ENCODE measurements around the gene RPS6KC1. TPM values are rescaled to one million over a fixed set of nuclear protein-coding genes. Genes with fewer than 3 reads are reported as not detected.
A peak's percentile ranks its signal among the peaks of the same experiment; 100 is the strongest.

The RPS6KC1 gene
- total and polyA plus RNA-seq, 2 of the 4 experiments (the other 2 are of a cell fraction), result 7.9 to 23.7 TPM

DNA sequence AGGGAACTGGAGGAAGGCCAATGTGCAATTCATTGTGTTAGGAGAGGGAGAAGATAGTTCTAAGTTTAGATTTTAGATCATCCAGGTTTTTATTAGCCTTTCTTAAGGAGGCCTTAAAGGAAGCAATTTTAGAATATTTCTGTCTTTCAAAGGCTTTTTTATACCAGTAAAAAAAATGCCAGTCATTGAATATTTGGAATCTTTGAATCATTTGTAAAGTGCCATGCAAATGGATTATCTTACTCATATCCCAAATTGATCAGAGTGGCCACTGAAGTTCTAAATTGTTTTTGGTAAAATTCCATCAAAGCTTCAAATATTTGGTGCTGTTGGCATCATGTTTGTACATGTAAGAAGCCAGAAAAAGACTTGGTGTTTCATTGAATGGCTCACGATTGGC lies 244.8 kb downstream of the RPS6KC1 start:
- Histone ChIP-seq H3K36me3 (ENCODE audit: control insufficient read depth, insufficient read depth, low read length) (no peaks in the 10 kb centered on the region), H3K27me3 (ENCODE audit: control insufficient read depth, insufficient read depth, low read length) (no peaks in the 10 kb centered on the region), H3K9me3 (ENCODE audit: control insufficient read depth, insufficient read depth, low read length) (no peaks in the 10 kb centered on the region), H3K14ac (replicated peaks; ENCODE audit: low read depth, low read length) (no peak overlapping the region), H3K27ac (ENCODE audit: insufficient read depth, low read length) (no peak overlapping the region), H2AK9ac (replicated peaks; ENCODE audit: low read depth, low read length, poor library complexity) (no peak overlapping the region), H4K5ac (ENCODE audit: low read depth, low read length) (no peak overlapping the region), H3K9ac (ENCODE audit: low read depth, low read length) (no peak overlapping the region), H4K20me1 (ENCODE audit: insufficient read depth, low read length) (no peaks in the 10 kb centered on the region), H3K4me3 (ENCODE audit: insufficient read depth, low read depth, low read length) (no peak overlapping the region), H4K8ac (ENCODE audit: low read depth in 2 of 2, low read length in 2 of 2) (no peak overlapping the region), H3K4me1 (ENCODE audit: control insufficient read depth, insufficient read depth, low read length) (no peaks in the 10 kb centered on the region), H3K9me1 (ENCODE audit: insufficient read depth, low read length) (no peaks in the 10 kb centered on the region), H3K56ac (ENCODE audit: extremely low read depth, insufficient read depth, low read length) (no peak overlapping the region), H2AK5ac (ENCODE audit: low read depth, low read length) (no peak overlapping the region), H3K18ac (ENCODE audit: low read depth, low read length) (no peak overlapping the region), H3K23ac (ENCODE audit: low read depth, low read length) (no peak overlapping the region), H3K4ac (ENCODE audit: low read depth, low read length) (no peak overlapping the region), H2BK20ac (ENCODE audit: low read depth, low read length) (no peak overlapping the region), H2BK5ac (ENCODE audit: low read depth, low read length, poor library complexity, severe bottlenecking) (no peak overlapping the region), H2BK15ac (ENCODE audit: low read depth, low read length) (no peak overlapping the region), H4K91ac (ENCODE audit: insufficient read depth, low read depth, low read length) (no peak overlapping the region), H3K79me1 (ENCODE audit: low read depth in 1 of 2, low read length in 2 of 2) (no peaks in the 10 kb centered on the region), H3K4me2 (ENCODE audit: low read depth, low read length) (no peak overlapping the region), H2BK120ac (ENCODE audit: low read depth, low read length) (no peak overlapping the region), H2AFZ (replicated peaks; ENCODE audit: low read length, poor library complexity) (no peak overlapping the region)
- dilution Hi-C loops (cut with HindIII; ENCODE audit: low sequenced_read_pairs, unreplicated experiment) (no loop called here), in situ Hi-C loops (cut with MboI; ENCODE audit: low sequenced_read_pairs) (no loop called here), intact Hi-C loops (cut with micrococcal nuclease) (no loop called here)
- BruUV-seq (replicated peaks), result no TSS peak
- no peak for TF ChIP-seq MAFK (IDR thresholded peaks at IDR 0.05; ENCODE audit: low read depth, low read length)
- TF ChIP-seq NFE2L2 (IDR thresholded peaks at IDR 0.05; ENCODE audit: low read depth, low read length), result peak; percentile 55
- ChIA-PET POLR2A (ENCODE audit: unreplicated experiment) (no interaction called here), CTCF (interaction anchor here (0.6 kb wide), 1 partner anchor 86 kb away, joined by 5 read pairs; no protein-coding TSS in a partner anchor)
- ATAC-seq (ENCODE audit: low read depth), result no peak
- WGBS, 2 experiments (ENCODE audit: extremely low coverage in 2 of 2, insufficient read length in 1 of 2), result no CpG with 5 or more reads among the region's 1 CpG
- no peak for DNase-seq
